IMR-90 (cell line): ENCODE data around the gene SIRPB1. TPM values are rescaled to one million over a fixed set of nuclear protein-coding genes. Genes with fewer than 3 reads are reported as not detected.

Experiments
- ATAC-seq: fragments of 200-7000 bp; cut with Tn5 transposase; 2 replicates; pipeline ENCODE4 v1.9.1; 2020; ENCODE audit warnings: low read depth, mild to moderate bottlenecking, moderate library complexity
- BruUV-seq: library from RNA; stranded (reverse); fragments of 400-500 nt; replicated peaks from 2 replicates; lab custom pipeline; 2021; lab: Mats Ljungman, UMichigan
- CTCF ChIA-PET: fragments of 300-600 bp; formaldehyde crosslinking; extraction: SDS; loops from one replicate; lab custom pipeline; 2021; ENCODE audit warnings: antibody characterized with exemption; lab: Yijun Ruan, JAX
- POLR2A ChIA-PET: fragments of 300-600 bp; sonication (Branson Sonifier 250); formaldehyde crosslinking; loops from one replicate; lab custom pipeline; 2022; ENCODE audit warnings: antibody characterized with exemption; ENCODE audit not compliant: unreplicated experiment; lab: Charles Lee
- DNase-seq: peaks from one replicate; pipeline ENCODE4 v3.0.0; 2013
- H2AFZ ChIP-seq: replicated peaks from 2 replicates; pipeline ENCODE3; 2013; ENCODE audit warnings: low read length, mild to moderate bottlenecking; ENCODE audit not compliant: poor library complexity
- H2AK5ac ChIP-seq: 2 replicates; pipeline ENCODE4 v1.6.1; 2013; ENCODE audit warnings: low read depth, low read length, inconsistent platforms
- H2AK9ac ChIP-seq: replicated peaks from 2 replicates; pipeline ENCODE3; 2013; ENCODE audit warnings: mild to moderate bottlenecking, low read depth, low read length, moderate library complexity; ENCODE audit not compliant: poor library complexity
- H2BK120ac ChIP-seq: 2 replicates; pipeline ENCODE4 v1.6.1; 2013; ENCODE audit warnings: low read depth, low read length, inconsistent platforms
- H2BK15ac ChIP-seq: 3 replicates; pipeline ENCODE4 v1.6.1; 2013; ENCODE audit warnings: low read depth, low read length, inconsistent platforms
- H2BK20ac ChIP-seq: 2 replicates; pipeline ENCODE4 v1.6.1; 2013; ENCODE audit warnings: low read depth, mild to moderate bottlenecking, inconsistent platforms, low read length, moderate library complexity
- H2BK5ac ChIP-seq: 2 replicates; pipeline ENCODE4 v1.6.1; 2013; ENCODE audit warnings: mild to moderate bottlenecking, low read depth, low read length, inconsistent platforms; ENCODE audit not compliant: poor library complexity, severe bottlenecking
- H3K14ac ChIP-seq: replicated peaks from 2 replicates; pipeline ENCODE4 v1.6.1; 2013; ENCODE audit warnings: low read depth, low read length, inconsistent platforms
- H3K18ac ChIP-seq: 2 replicates; pipeline ENCODE4 v1.6.1; 2013; ENCODE audit warnings: low read depth, low read length, control low read depth
- H3K23ac ChIP-seq: 2 replicates; pipeline ENCODE4 v1.6.1; 2013; ENCODE audit warnings: low read depth, low read length, inconsistent platforms
- H3K27ac ChIP-seq: 2 replicates; pipeline ENCODE4 v1.5.1; 2013; ENCODE audit warnings: mild to moderate bottlenecking, control low read depth, low read length; ENCODE audit not compliant: insufficient read depth
- H3K27me3 ChIP-seq: 2 replicates; pipeline ENCODE4 v1.6.1; 2013; ENCODE audit warnings: low read length; ENCODE audit not compliant: control insufficient read depth, insufficient read depth
- H3K36me3 ChIP-seq: 2 replicates; pipeline ENCODE4 v1.6.1; 2013; ENCODE audit warnings: low read length, mixed read lengths; ENCODE audit not compliant: control insufficient read depth, insufficient read depth
- H3K4ac ChIP-seq: 2 replicates; pipeline ENCODE4 v1.6.1; 2013; ENCODE audit warnings: low read depth, low read length, inconsistent platforms
- H3K4me1 ChIP-seq: 2 replicates; pipeline ENCODE4 v1.6.1; 2013; ENCODE audit warnings: low read length, mixed read lengths; ENCODE audit not compliant: control insufficient read depth, insufficient read depth
- H3K4me2 ChIP-seq: 2 replicates; pipeline ENCODE4 v1.6.1; 2013; ENCODE audit warnings: low read depth, mild to moderate bottlenecking, control low read depth, low read length, moderate library complexity
- H3K4me3 ChIP-seq: 2 replicates; pipeline ENCODE4 v1.5.1; 2013; ENCODE audit warnings: low read depth, mild to moderate bottlenecking, control low read depth, low read length, moderate library complexity; ENCODE audit not compliant: insufficient read depth
- H3K56ac ChIP-seq: 2 replicates; pipeline ENCODE4 v1.6.1; 2013; ENCODE audit warnings: low read length, inconsistent platforms; ENCODE audit not compliant: insufficient read depth; ENCODE audit errors: extremely low read depth
- H3K79me1 ChIP-seq, 2 experiments: 2 replicates each; pipeline ENCODE4 v1.6.1; 2013; ENCODE audit warnings: low read length in 2 of 2, inconsistent platforms in 1 of 2, low read depth in 1 of 2
- H3K9ac ChIP-seq: 2 replicates; pipeline ENCODE4 v1.6.1; 2013; ENCODE audit warnings: low read depth, low read length, control low read depth
- H3K9me1 ChIP-seq: 2 replicates; pipeline ENCODE4 v1.6.1; 2013; ENCODE audit warnings: low read length, inconsistent platforms; ENCODE audit not compliant: insufficient read depth
- H3K9me3 ChIP-seq: 2 replicates; pipeline ENCODE4 v1.6.1; 2013; ENCODE audit warnings: low read length; ENCODE audit not compliant: control insufficient read depth, insufficient read depth
- H4K20me1 ChIP-seq: 2 replicates; pipeline ENCODE4 v1.6.1; 2013; ENCODE audit warnings: low read length, inconsistent platforms; ENCODE audit not compliant: insufficient read depth
- H4K5ac ChIP-seq: 2 replicates; pipeline ENCODE4 v1.6.1; 2013; ENCODE audit warnings: mild to moderate bottlenecking, low read depth, low read length, control low read depth
- H4K8ac ChIP-seq, 2 experiments: 2 replicates each; pipeline ENCODE4 v1.6.1; 2013; ENCODE audit warnings: low read depth in 2 of 2, low read length in 2 of 2, control low read depth in 1 of 2, inconsistent platforms in 1 of 2
- H4K91ac ChIP-seq: 2 replicates; pipeline ENCODE4 v1.6.1; 2013; ENCODE audit warnings: low read depth, low read length, inconsistent platforms; ENCODE audit not compliant: insufficient read depth
- BHLHE40 ChIP-seq: fragments of 150-350 bp; IDR thresholded peaks from 2 replicates; pipeline ENCODE4 v1.6.1; 2016; ENCODE audit warnings: mild to moderate bottlenecking, low read depth, low read length
- CEBPB ChIP-seq: IDR thresholded peaks from 2 replicates; pipeline ENCODE4 v1.6.1; 2012; ENCODE audit warnings: low read depth, low read length, improper control_type of control experiment
- CTCF ChIP-seq: conservative IDR thresholded peaks from 2 replicates; pipeline ENCODE4 v1.5.1; 2012; ENCODE audit warnings: mild to moderate bottlenecking, low read depth, low read length, improper control_type of control experiment
- ELK1 ChIP-seq: fragments of 150-350 bp; IDR thresholded peaks from 2 replicates; pipeline ENCODE4 v1.6.1; 2016; ENCODE audit warnings: low read depth, mild to moderate bottlenecking, low read length, moderate library complexity, borderline replicate concordance
- FOS ChIP-seq: fragments of 150-350 bp; IDR thresholded peaks from 2 replicates; pipeline ENCODE4 v1.6.1; 2016; ENCODE audit warnings: low read depth, low read length
- MAFK ChIP-seq: IDR thresholded peaks from 2 replicates; pipeline ENCODE4 v1.6.1; 2012; ENCODE audit warnings: low read depth, low read length, improper control_type of control experiment
- MXI1 ChIP-seq: IDR thresholded peaks from 2 replicates; pipeline ENCODE4 v1.6.1; 2012; ENCODE audit warnings: low read depth, mild to moderate bottlenecking, low read length, moderate library complexity, borderline replicate concordance
- POLR2A ChIP-seq: IDR thresholded peaks from 2 replicates; pipeline ENCODE4 v1.6.1; 2012; ENCODE audit warnings: mild to moderate bottlenecking, low read depth, low read length
- RAD21 ChIP-seq: IDR thresholded peaks from 2 replicates; pipeline ENCODE4 v1.6.1; 2012; ENCODE audit warnings: low read length, improper control_type of control experiment
- RCOR1 ChIP-seq: IDR thresholded peaks from 2 replicates; pipeline ENCODE4 v1.6.1; 2012; ENCODE audit warnings: mild to moderate bottlenecking, low read length, improper control_type of control experiment; ENCODE audit not compliant: insufficient replicate concordance
- RFX5 ChIP-seq: IDR thresholded peaks from 2 replicates; pipeline ENCODE4 v1.8.0; 2012; ENCODE audit warnings: low read depth, mild to moderate bottlenecking, low read length, moderate library complexity
- SMC3 ChIP-seq: fragments of 150-350 bp; IDR thresholded peaks from 2 replicates; pipeline ENCODE4 v1.6.1; 2016; ENCODE audit warnings: low read depth, mild to moderate bottlenecking, antibody characterized with exemption, low read length, moderate library complexity
- WGBS, 2 experiments: methylation state at CpG; one replicate each; pipeline versions ENCODE4 v1.1.5 to v1.1.7; 2013; ENCODE audit warnings: missing lambda C conversion rate in 2 of 2; ENCODE audit not compliant: insufficient read length in 1 of 2; ENCODE audit errors: extremely low coverage in 2 of 2; 5-methylcytosine and 5-hydroxymethylcytosine counted together
- dilution Hi-C: fragments of 300-500 bp; cut with HindIII; formaldehyde crosslinking; loops from one replicate; pipeline ENCODE4 v1.14.3; 2018; ENCODE audit warnings: low sequenced_read_pairs; ENCODE audit not compliant: unreplicated experiment
- in situ Hi-C: fragments of 300-500 bp; cut with MboI; formaldehyde crosslinking; loops from 3 replicates; pipeline ENCODE4 v1.14.3; 2019; ENCODE audit warnings: low sequenced_read_pairs, inconsistent platforms, mixed read lengths
- intact Hi-C: fragments of 100-400 bp; cut with micrococcal nuclease; formaldehyde crosslinking; loops from 2 replicates; pipeline ENCODE4 v1.10.0; 2022
- polyA plus RNA-seq, 3 experiments: library from polyadenylated mRNA; depleted of rRNA; stranded (reverse); fragments of >200 nt; gene quantifications; 2 replicates each; pipeline ENCODE4 v1.2.3, GENCODE V29; 2012; ENCODE audit warnings: low replicate concordance in 1 of 3
- total RNA-seq: library from RNA; depleted of rRNA; stranded (reverse); fragments of >200 nt; gene quantifications from 2 replicates; pipeline ENCODE4 v1.2.3, GENCODE V29; 2012

Gene SIRPB1
- total and polyA plus RNA-seq, 2 of the 4 experiments (the other 2 are of a cell fraction): 0.90 to 1.6 TPM

- TF ChIP-seq CTCF: no peak
- no peak for TF ChIP-seq ELK1
- no peak for TF ChIP-seq RCOR1
- TF ChIP-seq RAD21: no peak
- no peak for TF ChIP-seq SMC3
- no peak for TF ChIP-seq MXI1
- no peak for TF ChIP-seq RFX5
- TF ChIP-seq FOS: no peak
- TF ChIP-seq BHLHE40: no peak
- no peak for TF ChIP-seq POLR2A
- TF ChIP-seq CEBPB: no peak
- TF ChIP-seq MAFK: no peak
- no peak overlapping the region for H2BK5ac ChIP-seq
- H3K14ac ChIP-seq: no peak overlapping the region
- in situ Hi-C loops (no loop called here), dilution Hi-C loops (no loop called here), intact Hi-C loops (no loop called here)
- no peak overlapping the region for H3K27ac ChIP-seq
- no peaks in the 10 kb centered on the region for H3K27me3 ChIP-seq
- ATAC-seq (no peak), DNase-seq (no peak)
- no peaks in the 10 kb centered on the region for H3K9me1 ChIP-seq
- H3K4ac ChIP-seq: no peak overlapping the region
- H3K9ac ChIP-seq: no peak overlapping the region
- no peak overlapping the region for H3K23ac ChIP-seq
- BruUV-seq: no TSS peak
- H2AK5ac ChIP-seq: no peak overlapping the region
- no peak overlapping the region for H3K18ac ChIP-seq
- H2BK20ac ChIP-seq: no peak overlapping the region
- ChIA-PET POLR2A (no interaction called here), CTCF (no interaction called here)
- H3K9me3 ChIP-seq: no peaks in the 10 kb centered on the region
- H3K56ac ChIP-seq: no peak overlapping the region
- no peak overlapping the region for H2AFZ ChIP-seq
- no peaks in the 10 kb centered on the region for H3K4me1 ChIP-seq
- H2BK120ac ChIP-seq: no peak overlapping the region
- no peak overlapping the region for H4K8ac ChIP-seq
- H3K36me3 ChIP-seq: no peaks in the 10 kb centered on the region
- no peaks in the 10 kb centered on the region for H3K79me1 ChIP-seq
- no peak overlapping the region for H2BK15ac ChIP-seq
- no peak overlapping the region for H4K91ac ChIP-seq
- H4K20me1 ChIP-seq: no peaks in the 10 kb centered on the region
- 0% methylated on average over 1 of the region's 3 CpGs; no CpG with 5 or more reads in 1 of the 2 experiments for WGBS, 2 experiments
- H3K4me2 ChIP-seq: no peak overlapping the region
- no peak overlapping the region for H2AK9ac ChIP-seq
- no peak overlapping the region for H3K4me3 ChIP-seq
- no peak overlapping the region for H4K5ac ChIP-seq
These were observed 31.7 kb upstream of the SIRPB1 start for GRCh38 chr20:1651268-1652058.
